Measurements from ENCODE around the gene TMEM81.

The TMEM81 gene

DNA sequence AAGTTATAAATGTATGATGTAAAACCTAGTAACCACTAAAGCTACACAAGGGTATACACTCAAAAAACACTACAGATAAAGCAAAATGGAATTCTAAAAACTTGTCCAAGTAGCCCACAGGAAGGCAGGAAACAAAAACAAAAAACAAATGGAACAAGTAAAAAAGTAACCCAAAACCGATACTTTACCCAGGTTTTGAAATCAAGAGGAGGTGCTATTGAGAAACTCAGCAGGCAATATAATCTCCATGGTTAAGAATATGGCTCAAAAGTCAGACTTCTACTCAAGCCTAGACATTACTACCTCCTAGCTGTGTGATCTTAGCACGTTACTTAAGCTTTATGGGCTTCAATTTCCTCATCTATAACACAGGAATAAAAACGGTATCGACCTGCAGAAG lies 24.2 kb upstream of the TMEM81 start:
- H3K4me3 ChIP-seq (replicated peaks in 1 of 2; ENCODE audit: low read depth in 2 of 2, low read length in 2 of 2), result no peak overlapping the region
- no peak for TF ChIP-seq CTCF (IDR thresholded peaks at IDR 0.05; ENCODE audit: low read depth, low read length)
- DNase-seq (ENCODE audit: low read depth in 2 of 2), result no peak

DNA sequence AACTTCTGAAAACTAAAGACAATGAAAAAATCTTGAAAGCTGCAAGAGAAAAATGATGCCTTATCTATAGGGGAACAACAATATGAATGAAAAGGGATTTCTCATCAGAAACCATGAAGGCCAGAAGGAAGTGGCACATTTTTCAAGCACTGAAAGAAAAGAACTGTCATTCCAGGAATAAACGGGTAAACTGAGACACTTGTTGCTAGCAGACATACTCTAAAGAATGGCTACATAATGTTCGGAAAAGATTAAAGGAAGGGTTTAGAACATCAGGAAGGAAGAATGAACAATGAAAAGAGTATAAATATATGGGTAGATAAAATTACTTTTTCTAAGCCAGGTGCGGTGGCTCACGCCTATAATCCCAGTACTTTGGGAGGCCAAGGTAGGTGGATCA lies 23.1 kb upstream of the TMEM81 start:
- TF ChIP-seq CTCF (IDR thresholded peaks at IDR 0.05; ENCODE audit: low read depth, low read length), result no peak
- no peak overlapping the region for H3K4me3 ChIP-seq (replicated peaks in 1 of 2; ENCODE audit: low read depth in 2 of 2, low read length in 2 of 2)
- DNase-seq (ENCODE audit: low read depth in 2 of 2), result no peak

- no peak for TF ChIP-seq CTCF (IDR thresholded peaks at IDR 0.05; ENCODE audit: low read depth, low read length)
- H3K4me3 ChIP-seq (replicated peaks in 1 of 2; ENCODE audit: low read depth in 2 of 2, low read length in 2 of 2), result no peak overlapping the region
- no peak for DNase-seq (ENCODE audit: low read depth in 2 of 2)
These were observed 18.1 kb upstream of the TMEM81 start for GRCh38 chr1:205102404-205102803.

DNA sequence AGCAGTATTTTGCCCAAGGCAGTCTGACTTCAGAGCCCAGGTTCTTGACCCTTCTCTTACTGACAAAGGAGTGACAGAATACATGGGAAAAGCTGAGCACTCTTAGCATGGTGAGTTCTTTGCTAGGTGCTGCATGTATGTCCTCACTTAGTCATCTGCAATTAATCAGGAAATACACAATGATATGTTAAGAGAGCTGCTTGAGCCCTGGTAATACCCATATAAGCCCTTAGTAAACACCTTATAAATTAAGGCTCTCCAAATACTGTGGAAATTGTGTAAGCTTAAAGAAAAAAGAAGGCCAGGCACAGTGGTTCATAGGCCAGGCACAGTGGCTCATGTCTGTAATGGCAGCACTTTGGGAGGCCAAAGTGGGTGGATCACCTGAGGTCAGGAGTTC lies 14.0 kb upstream of the TMEM81 start:
- no peak for DNase-seq (ENCODE audit: low read depth in 2 of 2)
- H3K4me3 ChIP-seq (replicated peaks in 1 of 2; ENCODE audit: low read depth in 2 of 2, low read length in 2 of 2), result no peak overlapping the region
- TF ChIP-seq CTCF (IDR thresholded peaks at IDR 0.05; ENCODE audit: low read depth, low read length), result no peak

DNA sequence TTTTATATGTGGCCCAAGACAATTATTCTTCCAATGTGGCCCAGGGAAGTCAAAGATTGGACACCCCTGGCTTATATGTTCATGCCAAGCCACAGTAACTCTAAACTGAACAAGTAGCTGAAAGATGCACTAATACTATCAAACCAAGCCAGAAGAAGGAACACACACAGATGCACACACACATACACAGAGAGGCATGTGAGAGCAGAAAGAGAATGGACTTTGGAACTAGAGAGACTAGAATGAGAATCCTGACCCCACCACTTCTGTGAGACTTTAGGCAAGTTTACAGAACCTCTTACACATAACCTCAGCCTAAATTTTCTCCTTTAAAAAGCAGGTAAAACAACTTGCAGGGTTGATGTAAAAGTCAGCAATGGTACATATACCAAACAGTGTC lies 11.2 kb upstream of the TMEM81 start:
- no peak for DNase-seq (ENCODE audit: low read depth in 2 of 2)
- no peak overlapping the region for H3K4me3 ChIP-seq (replicated peaks in 1 of 2; ENCODE audit: low read depth in 2 of 2, low read length in 2 of 2)
- no peak for TF ChIP-seq CTCF (IDR thresholded peaks at IDR 0.05; ENCODE audit: low read depth, low read length)

DNA sequence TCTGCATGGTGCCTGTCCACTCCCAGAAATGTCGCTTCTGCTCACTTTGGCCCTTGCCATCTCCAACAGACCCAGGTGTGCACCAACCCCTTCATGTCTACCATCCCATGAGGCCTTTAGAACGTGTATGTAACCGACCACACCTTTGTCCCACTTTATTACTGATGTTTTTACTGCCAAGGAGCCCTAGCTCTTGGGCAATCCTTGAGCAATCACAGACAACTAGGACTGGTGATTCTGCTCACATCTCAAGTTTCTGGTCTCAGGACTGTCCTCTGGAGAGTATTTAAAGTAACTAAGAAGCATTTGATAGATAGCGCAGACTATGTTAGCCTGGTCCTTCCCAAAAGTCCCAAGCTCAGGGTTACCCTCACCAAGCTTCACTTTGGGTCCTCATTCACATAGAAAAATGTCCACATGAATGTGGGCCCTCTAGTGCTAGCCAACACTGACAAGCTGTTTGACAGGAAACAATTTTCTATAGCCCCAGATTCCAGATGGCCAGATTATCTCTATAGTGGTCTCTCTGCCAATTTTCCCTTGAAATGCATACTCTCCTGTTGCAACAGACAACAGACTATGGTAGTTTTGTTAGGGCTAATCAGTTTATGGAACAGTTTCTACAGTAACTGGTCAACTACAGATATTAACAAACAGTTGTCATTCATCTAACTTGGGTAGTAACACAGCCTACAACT lies 6.9 kb upstream of the TMEM81 start:
- no peak overlapping the region for H3K4me3 ChIP-seq (replicated peaks in 1 of 2; ENCODE audit: low read depth in 2 of 2, low read length in 2 of 2)
- no peak for TF ChIP-seq CTCF (IDR thresholded peaks at IDR 0.05; ENCODE audit: low read depth, low read length)
- peak; percentile 24 to 67 for DNase-seq (ENCODE audit: low read depth in 2 of 2)

DNA sequence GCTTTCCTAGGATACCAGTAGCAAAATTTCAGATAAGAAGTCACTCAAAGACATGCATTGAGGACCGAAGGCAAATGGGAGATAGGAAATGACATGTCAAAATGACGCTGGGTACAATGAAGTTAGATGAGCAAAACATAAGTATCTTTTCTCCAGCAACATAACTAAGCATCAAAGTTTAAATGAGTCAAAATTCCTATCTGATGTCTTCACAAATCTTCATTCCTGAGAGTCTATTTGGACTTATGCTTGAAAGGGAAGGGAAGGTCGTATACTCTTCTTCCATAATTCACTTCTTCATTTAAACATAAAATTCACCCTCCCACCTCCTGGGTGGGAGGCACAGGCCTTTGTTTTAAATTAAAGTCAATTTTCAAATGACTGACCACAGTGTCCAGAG lies 4.1 kb upstream of the TMEM81 start:
- H3K4me3 ChIP-seq (replicated peaks in 1 of 2; ENCODE audit: low read depth in 2 of 2, low read length in 2 of 2), result no peak overlapping the region
- peak in 1 of 2 donors; percentile 16 for DNase-seq (ENCODE audit: low read depth in 2 of 2)
- no peak for TF ChIP-seq CTCF (IDR thresholded peaks at IDR 0.05; ENCODE audit: low read depth, low read length)
